SJSA1 (cell line): ENCODE data around the gene SERTM1. TPM values are rescaled to one million over a fixed set of nuclear protein-coding genes. Genes with fewer than 3 reads are reported as not detected.

Experiments
- DNase-seq, 2 experiments: peaks; one replicate each; pipeline ENCODE4 v3.0.0-alpha.2; 2015 to 2020; ENCODE audit warnings: low spot score in 2 of 2, low read depth in 1 of 2
- H3K27ac ChIP-seq: fragments of 250-450 bp; sonication (Bioruptor Pico); 2 replicates; pipeline ENCODE4 v1.5.1; 2020; ENCODE audit warnings: mild to moderate bottlenecking, moderate library complexity
- H3K27me3 ChIP-seq: fragments of 250-450 bp; sonication (Bioruptor Pico); replicated peaks from 2 replicates; pipeline ENCODE4 v1.5.1; 2020; ENCODE audit warnings: mild to moderate bottlenecking, moderate library complexity
- H3K36me3 ChIP-seq: fragments of 250-450 bp; sonication (Bioruptor Pico); 2 replicates; pipeline ENCODE4 v1.5.1; 2020; ENCODE audit warnings: mild to moderate bottlenecking
- H3K4me1 ChIP-seq: fragments of 250-450 bp; sonication (Bioruptor Pico); replicated peaks from 2 replicates; pipeline ENCODE4 v1.6.1; 2021; ENCODE audit warnings: mild to moderate bottlenecking
- H3K4me3 ChIP-seq: fragments of 250-450 bp; sonication (Bioruptor Pico); 2 replicates; pipeline ENCODE4 v1.5.1; 2020; ENCODE audit warnings: mild to moderate bottlenecking
- H3K9me3 ChIP-seq: fragments of 250-450 bp; sonication (Bioruptor Pico); replicated peaks from 2 replicates; pipeline ENCODE4 v1.5.1; 2020; ENCODE audit warnings: mild to moderate bottlenecking
- total RNA-seq: library from RNA; depleted of rRNA; stranded (reverse); fragments of >200 nt; shearing (Covaris generic); gene quantifications from 2 replicates; pipeline ENCODE4 v1.2.3, GENCODE V29; 2014

SERTM1 gene
- total RNA-seq, 1 experiment from 2014 or later, result not detected

DNA sequence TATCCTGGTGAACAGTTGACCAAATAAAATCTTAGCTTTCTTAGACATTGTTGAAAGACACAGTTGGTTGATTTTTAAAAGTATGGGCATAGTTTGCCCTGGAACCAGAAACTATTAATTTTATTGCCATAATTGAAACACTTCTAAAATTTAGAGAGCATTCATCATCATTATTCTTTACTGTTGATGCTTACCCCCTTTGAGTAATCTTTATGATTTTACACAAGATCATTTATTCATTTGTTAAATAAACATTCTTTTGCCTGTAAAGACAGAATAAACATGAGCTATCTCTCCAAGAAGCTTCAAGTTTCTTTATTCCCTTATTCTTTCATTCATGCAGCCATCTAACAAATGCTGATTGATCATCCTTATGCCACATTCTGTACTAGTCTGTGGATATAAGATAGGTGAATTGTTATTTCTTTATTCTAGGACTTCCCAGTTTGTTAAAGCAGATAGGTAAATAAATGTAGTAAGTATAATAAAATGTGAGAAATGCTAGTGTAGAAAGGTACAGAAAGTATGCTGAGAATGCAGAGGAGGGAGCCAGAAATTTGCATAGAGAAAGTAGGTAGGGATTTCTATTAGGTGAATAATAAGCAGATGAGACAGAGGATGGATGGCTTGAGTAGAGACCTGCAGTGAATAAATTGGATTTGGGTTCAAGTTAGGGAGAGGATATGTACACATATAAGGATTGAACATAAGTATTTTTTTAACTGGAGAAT is 8.2 kb downstream of the SERTM1 start:
- H3K9me3 ChIP-seq, result no peaks in the 10 kb centered on the region
- H3K4me3 ChIP-seq, result no peak overlapping the region
- no peaks in the 10 kb centered on the region for H3K27me3 ChIP-seq
- no peaks in the 10 kb centered on the region for H3K36me3 ChIP-seq
- DNase-seq, result no peak
- no peaks in the 10 kb centered on the region for H3K4me1 ChIP-seq
- H3K27ac ChIP-seq, result no peak overlapping the region

DNA sequence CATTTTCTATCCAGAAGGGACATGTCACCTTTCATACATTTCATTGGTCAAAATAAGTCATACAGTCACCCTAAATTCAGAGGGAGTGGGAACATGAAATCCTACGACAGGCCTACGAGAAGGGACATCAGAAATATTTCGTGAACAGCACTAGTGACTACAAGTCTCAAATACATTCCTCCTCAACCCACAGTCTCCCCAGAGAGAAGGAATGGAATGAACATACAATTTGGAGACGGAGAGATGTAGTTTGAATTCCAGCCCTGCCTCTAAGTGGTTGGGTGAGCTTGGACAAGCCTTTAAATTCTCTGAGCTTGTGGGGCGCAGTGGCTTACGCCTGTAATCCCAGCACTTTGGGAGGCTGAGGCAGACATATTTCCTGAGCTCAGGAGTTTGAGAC is 9.9 kb downstream of the SERTM1 start:
- no peaks in the 10 kb centered on the region for H3K27me3 ChIP-seq
- DNase-seq, result no peak
- H3K4me1 ChIP-seq, result no peaks in the 10 kb centered on the region
- no peaks in the 10 kb centered on the region for H3K36me3 ChIP-seq
- H3K27ac ChIP-seq, result no peak overlapping the region
- no peak overlapping the region for H3K4me3 ChIP-seq
- no peaks in the 10 kb centered on the region for H3K9me3 ChIP-seq

DNA sequence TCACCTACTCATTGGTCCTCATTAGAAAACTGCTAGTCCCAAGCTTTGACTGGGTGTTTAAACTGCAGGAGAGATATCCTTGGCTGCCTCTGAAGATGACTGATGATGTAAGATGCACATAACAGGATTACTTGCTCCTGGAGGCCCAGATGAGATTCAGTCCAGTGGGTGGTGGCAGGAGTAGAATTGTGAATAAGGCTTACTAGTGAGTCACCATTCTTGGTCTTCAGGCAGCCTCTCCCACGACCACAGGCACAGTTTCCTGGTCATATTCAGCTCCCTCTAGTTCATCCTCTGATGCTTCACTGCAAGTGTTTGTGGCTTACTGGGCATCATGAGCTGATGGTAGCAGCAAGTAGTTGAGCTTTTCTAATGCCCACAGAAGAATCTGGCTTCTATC is 12.1 kb downstream of the SERTM1 start:
- Histone ChIP-seq H3K9me3 (no peaks in the 10 kb centered on the region), H3K4me1 (no peaks in the 10 kb centered on the region), H3K4me3 (no peak overlapping the region), H3K27me3 (no peaks in the 10 kb centered on the region), H3K27ac (no peak overlapping the region), H3K36me3 (no peaks in the 10 kb centered on the region)
- DNase-seq, result no peak

DNA sequence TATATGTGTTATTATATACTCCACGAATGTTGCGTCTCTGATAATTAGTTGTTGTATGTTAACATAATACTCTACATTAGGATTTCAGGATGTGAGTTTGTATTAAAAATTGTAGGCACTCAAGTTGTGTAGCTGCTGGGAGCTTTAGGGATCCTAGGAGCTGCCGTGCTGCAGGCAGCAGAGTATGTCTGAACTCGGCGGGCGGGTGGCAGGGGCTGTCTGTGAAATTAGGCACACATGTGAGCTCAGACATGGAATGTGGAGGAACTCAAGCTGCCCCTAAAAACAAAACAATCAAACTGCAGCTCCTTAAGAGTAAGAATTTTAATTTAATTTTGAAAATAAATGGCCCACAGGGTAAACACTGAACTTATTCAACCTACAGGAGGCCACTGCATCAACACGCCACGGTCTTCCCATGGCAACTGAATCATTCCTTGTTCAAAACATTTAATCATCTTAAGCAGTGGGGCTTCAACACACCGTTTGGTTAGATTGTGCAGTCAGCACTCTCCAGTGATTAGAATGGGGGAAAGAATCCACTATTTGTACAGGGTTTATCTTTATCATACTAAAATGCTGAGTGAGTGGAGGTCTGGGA is 22.7 kb downstream of the SERTM1 start:
- Histone ChIP-seq H3K9me3 (no peaks in the 10 kb centered on the region), H3K36me3 (no peaks in the 10 kb centered on the region), H3K4me3 (no peak overlapping the region), H3K27ac (no peak overlapping the region), H3K27me3 (0 out of 2 replicates have a peak, but pooled peaks cover 3% of the 10 kb centered on the region), H3K4me1 (no peaks in the 10 kb centered on the region)
- DNase-seq, result no peak

DNA sequence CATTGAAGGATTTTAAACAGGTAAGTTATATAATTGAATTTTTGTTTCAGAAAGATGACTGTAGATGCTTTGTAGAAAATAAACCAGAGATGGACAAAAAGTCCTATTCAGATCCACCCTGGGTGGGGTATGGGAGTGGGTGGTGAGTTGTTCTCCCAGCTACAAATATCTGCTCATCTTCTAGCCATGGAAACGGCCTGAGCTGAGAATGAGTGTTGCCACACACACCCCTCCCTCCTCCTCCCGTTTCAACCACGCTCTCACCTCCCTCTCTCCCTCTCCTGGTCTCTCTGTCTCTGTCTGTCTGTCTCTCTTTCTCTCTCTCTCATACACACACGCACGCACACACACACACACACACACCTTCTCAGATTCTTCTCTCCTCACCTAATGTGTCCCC is 26.4 kb downstream of the SERTM1 start:
- no peaks in the 10 kb centered on the region for H3K9me3 ChIP-seq
- 0 out of 2 replicates have a peak, but pooled peaks cover 3% of the 10 kb centered on the region for H3K27me3 ChIP-seq

DNA sequence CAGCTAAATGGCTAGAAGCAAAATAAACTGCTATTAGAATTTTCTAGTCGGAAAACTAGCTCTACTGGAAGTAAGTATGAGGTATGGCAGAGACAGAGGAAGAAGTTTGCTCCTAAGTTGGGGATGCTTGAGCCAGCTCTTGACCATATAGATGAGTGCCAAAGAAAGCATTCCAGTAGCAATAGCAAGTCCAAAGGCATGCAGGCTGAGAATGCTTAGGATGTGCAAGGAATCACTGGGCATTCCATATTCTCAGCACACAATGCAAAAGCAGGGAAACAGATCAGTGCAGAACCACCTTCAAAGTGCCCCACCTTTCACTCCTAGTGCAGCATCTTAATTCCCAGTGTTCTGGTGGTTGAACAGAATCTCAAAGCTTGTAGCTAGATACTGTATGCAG is 32.9 kb downstream of the SERTM1 start:
- no peaks in the 10 kb centered on the region for H3K27me3 ChIP-seq
- H3K36me3 ChIP-seq, result no peaks in the 10 kb centered on the region
- H3K4me1 ChIP-seq, result no peaks in the 10 kb centered on the region
- no peaks in the 10 kb centered on the region for H3K9me3 ChIP-seq
- no peak for DNase-seq
- no peak overlapping the region for H3K27ac ChIP-seq
- no peak overlapping the region for H3K4me3 ChIP-seq

More for the DNA sequence above, 26.4 kb downstream of the SERTM1 start:
- Histone ChIP-seq H3K27ac (no peak overlapping the region), H3K4me3 (no peak overlapping the region), H3K36me3 (no peaks in the 10 kb centered on the region), H3K4me1 (no peaks in the 10 kb centered on the region)
- DNase-seq, result no peak

DNA sequence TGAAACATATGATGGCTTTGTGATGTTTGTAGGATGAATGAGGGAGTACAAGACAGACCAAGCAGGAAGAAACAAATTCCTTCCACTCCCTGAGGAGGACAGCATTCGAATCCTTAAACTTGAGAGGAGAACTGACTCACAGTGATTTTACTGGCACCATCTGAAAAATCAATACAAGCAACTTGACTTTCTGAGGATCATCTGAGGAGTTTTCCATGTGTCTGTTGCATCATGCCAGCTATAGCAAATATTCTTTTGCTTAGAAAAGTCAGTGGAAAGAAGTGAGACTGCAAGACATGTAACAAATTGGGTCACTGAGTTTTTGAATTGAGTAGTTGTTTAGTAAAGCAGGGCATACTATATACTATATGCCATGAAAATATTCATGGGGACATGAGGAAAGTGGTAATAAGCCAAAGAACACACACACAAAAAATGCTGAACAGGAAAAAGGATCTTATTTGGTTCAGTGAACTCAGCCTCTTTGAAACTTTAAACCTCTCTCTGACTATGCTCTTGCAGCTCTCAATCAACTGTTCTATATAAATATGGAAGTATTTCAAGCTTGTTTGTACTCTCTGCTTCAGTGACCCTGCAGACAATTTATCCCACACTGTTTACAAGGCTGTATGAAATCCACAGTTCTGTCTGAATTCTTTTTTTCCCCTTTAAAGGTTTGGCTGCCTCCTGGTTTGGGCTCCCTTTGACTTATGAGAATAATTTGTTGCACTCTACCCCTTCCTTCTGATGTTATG is 35.5 kb downstream of the SERTM1 start:
- Histone ChIP-seq H3K4me1 (no peaks in the 10 kb centered on the region), H3K9me3 (no peaks in the 10 kb centered on the region), H3K27ac (no peak overlapping the region), H3K36me3 (no peaks in the 10 kb centered on the region), H3K27me3 (no peaks in the 10 kb centered on the region), H3K4me3 (no peak overlapping the region)
- DNase-seq, result no peak

DNA sequence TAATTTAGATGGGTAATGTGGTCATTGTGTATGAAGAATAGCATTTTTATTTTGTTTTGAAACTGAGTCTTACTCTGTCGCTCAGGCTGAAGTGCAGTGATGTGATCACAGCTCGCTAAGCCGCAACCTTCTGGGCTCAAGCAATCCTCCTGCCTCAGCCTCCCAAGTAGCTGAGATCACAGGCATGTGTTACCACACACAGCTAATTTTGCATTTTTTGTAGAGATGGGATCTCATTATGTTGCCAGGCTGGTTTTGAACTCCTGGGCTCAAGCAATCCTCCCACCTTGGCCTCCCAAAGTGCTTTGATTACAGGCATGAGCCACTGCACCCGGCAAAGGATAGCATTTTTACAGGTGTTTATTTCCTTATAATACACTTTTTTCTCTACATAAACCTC is 36.6 kb downstream of the SERTM1 start:
- Histone ChIP-seq H3K4me3 (no peak overlapping the region), H3K4me1 (no peaks in the 10 kb centered on the region), H3K9me3 (no peaks in the 10 kb centered on the region), H3K27me3 (no peaks in the 10 kb centered on the region), H3K36me3 (no peaks in the 10 kb centered on the region), H3K27ac (no peak overlapping the region)
- no peak for DNase-seq

DNA sequence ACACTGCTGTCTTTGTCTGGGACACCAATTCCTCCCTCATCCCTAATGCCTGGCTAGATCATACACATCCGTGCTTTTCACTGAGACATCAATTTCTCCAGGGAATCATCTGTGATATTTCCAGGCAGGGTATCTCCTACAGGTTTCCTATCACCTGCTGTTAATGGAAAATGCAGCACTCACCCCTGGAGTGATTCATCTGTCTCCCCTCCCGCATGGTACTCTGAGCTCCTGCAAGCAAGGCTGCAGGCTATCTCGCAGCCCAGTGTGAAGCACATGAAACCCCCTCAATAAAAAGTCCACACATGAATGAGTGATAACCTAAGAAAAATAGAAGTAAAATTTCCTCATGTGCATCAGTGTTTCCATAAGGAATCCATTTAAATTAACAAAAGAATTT is 38.5 kb downstream of the SERTM1 start:
- Histone ChIP-seq H3K9me3 (no peaks in the 10 kb centered on the region), H3K27ac (no peak overlapping the region), H3K36me3 (no peaks in the 10 kb centered on the region), H3K27me3 (no peaks in the 10 kb centered on the region), H3K4me3 (no peak overlapping the region), H3K4me1 (no peaks in the 10 kb centered on the region)
- no peak for DNase-seq

DNA sequence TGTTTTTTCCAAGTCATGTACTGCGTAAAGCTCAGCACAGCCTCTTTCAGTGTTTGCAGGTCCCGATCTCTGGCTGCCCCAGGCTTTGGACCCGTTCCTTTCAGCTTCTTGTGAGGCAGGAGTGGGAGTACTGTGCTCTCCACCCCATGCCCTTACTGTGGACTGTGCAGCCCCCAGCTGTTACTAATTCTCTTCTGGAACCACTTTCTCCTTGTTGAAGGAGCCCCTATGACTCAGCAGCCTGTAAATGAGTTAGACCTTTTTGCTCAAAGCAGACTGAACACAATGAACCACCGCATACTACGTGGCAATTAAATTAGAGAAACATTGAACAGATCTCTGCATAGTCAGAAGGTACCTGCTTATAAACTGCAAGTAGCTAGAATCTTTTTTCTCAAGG is 39.0 kb downstream of the SERTM1 start:
- H3K27ac ChIP-seq, result no peak overlapping the region
- no peaks in the 10 kb centered on the region for H3K9me3 ChIP-seq
- no peak overlapping the region for H3K4me3 ChIP-seq
- no peaks in the 10 kb centered on the region for H3K4me1 ChIP-seq
- H3K27me3 ChIP-seq, result no peaks in the 10 kb centered on the region
- H3K36me3 ChIP-seq, result no peaks in the 10 kb centered on the region
- DNase-seq, result peak in 1 of 2 experiments; percentile 2

DNA sequence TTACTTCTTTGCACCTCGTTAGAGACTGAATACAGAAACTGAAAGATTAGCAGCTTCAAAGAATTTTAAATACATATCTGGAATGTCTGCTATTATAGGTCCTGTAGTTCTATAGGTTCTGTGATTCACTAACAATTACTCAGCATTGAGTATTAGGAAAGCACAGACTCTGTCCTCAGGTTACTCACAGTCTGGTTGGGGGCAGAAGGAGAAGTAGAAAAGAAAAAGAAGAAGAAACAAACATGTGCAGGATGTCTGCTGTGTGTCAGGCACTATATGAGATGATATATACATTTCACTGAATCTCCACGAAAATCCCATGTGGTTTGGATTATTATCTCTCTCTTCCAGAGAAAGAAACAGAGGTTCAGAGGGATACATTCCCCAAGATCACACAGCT is 40.1 kb downstream of the SERTM1 start:
- H3K36me3 ChIP-seq, result no peaks in the 10 kb centered on the region
- no peaks in the 10 kb centered on the region for H3K27me3 ChIP-seq
- no peak for DNase-seq
- H3K9me3 ChIP-seq, result no peaks in the 10 kb centered on the region
- H3K27ac ChIP-seq, result no peak overlapping the region
- H3K4me1 ChIP-seq, result no peaks in the 10 kb centered on the region
- no peak overlapping the region for H3K4me3 ChIP-seq

DNA sequence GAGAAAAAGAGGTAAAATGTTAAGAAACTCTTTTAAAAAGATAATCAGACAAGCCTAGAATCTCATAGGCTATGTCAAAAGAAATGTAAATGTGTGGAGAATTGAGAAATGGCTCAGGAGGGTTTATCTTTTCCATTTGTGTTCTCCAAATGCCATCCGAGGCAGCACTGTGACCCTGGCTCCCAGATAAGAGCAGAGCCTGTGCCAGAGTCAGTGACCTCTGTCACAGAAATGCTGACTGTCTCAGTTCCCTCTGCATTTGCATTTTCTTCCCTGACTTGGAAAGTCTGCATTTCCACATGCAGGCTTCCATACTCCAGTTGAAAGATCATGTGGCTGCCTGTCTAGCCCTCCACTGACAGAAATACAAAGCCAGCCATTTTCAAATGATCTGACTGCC is 42.0 kb downstream of the SERTM1 start:
- Histone ChIP-seq H3K36me3 (no peaks in the 10 kb centered on the region), H3K27ac (no peak overlapping the region), H3K4me3 (no peak overlapping the region), H3K4me1 (no peaks in the 10 kb centered on the region), H3K27me3 (no peaks in the 10 kb centered on the region), H3K9me3 (no peaks in the 10 kb centered on the region)
- no peak for DNase-seq

DNA sequence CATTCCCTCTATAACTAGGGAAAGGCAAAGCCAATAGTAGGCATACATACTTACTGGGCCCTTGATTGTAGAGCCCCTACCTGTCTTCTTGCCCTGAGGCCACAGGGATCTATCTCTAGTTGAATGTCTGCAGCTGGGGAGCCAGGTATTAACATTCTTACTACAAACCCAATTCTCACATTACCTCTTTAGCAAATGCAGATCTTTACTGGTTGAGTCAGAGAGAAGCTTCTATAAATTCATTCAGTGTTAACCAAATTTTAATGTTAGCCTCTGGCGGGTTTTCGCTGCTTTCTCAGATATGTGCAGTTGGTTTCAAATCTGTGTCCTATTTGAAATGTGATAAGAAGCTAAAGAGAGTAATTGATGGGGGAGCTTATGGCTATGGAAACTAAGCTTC is 43.2 kb downstream of the SERTM1 start:
- no peak overlapping the region for H3K4me3 ChIP-seq
- DNase-seq, result no peak
- H3K4me1 ChIP-seq, result no peaks in the 10 kb centered on the region
- H3K27me3 ChIP-seq, result no peaks in the 10 kb centered on the region
- no peaks in the 10 kb centered on the region for H3K9me3 ChIP-seq
- no peak overlapping the region for H3K27ac ChIP-seq
- H3K36me3 ChIP-seq, result no peaks in the 10 kb centered on the region

DNA sequence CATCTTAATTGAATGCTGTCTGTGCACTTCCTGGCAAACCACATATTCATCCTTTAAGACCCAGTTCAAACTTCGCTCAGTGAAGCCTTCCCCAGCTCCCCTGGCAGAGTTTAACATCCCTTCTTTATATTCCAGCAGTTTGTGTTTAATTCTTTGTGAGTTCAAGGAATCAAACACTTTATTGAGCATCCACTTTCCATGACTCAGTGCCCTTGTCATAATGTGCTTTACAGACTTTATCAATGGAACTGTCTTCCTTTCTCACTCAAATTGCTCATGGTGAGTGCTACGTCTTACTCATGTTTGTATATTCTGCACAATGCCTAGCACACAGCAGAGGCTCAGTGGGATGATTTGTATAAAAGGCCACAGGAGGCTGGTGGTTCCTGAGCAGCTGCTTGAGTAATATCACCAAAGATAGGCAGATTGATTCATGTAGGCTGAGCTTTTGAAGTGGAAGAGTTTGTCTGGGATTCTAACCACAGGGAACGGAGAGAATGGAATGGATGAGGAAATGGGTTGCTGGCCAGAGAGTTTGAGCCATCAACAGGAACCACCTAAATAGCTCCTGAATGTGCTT is 44.2 kb downstream of the SERTM1 start:
- Histone ChIP-seq H3K27ac (no peak overlapping the region), H3K36me3 (no peaks in the 10 kb centered on the region), H3K9me3 (no peaks in the 10 kb centered on the region), H3K4me1 (no peaks in the 10 kb centered on the region), H3K4me3 (no peak overlapping the region), H3K27me3 (no peaks in the 10 kb centered on the region)
- DNase-seq, result no peak
